GM18519 (cell line): ENCODE data around the gene LCNL1.

ENCODE experiments used
- ATAC-seq: cut with Tn5 transposase; IDR thresholded peaks from one replicate; pipeline ENCODE4 v1.9.1; 2021; ENCODE audit warnings: mild to moderate bottlenecking, moderate library complexity; ENCODE audit not compliant: unreplicated experiment, low FRiP score

Gene LCNL1

GRCh38 chr9:137007816-137008270, 25.1 kb downstream of the LCNL1 start:
- ATAC-seq: no peak

GRCh38 chr9:137008312-137008711, 25.5 kb downstream of the LCNL1 start:
- ATAC-seq: no peak

GRCh38 chr9:137009217-137009616, 26.4 kb downstream of the LCNL1 start:
- no peak for ATAC-seq

GRCh38 chr9:137009938-137010732, 27.3 kb downstream of the LCNL1 start:
- no peak for ATAC-seq

GRCh38 chr9:137011156-137011555, 28.4 kb downstream of the LCNL1 start:
- ATAC-seq: no peak

- no peak for ATAC-seq
These were observed 29.3 kb downstream of the LCNL1 start for GRCh38 chr9:137011907-137012675.

- ATAC-seq: no peak
These were observed 30.1 kb downstream of the LCNL1 start for GRCh38 chr9:137012694-137013570.

GRCh38 chr9:137013571-137013940, 30.8 kb downstream of the LCNL1 start:
- ATAC-seq: no peak

GRCh38 chr9:137014166-137014565, 31.4 kb downstream of the LCNL1 start:
- ATAC-seq: no peak

- no peak for ATAC-seq
These were observed 32.2 kb downstream of the LCNL1 start for GRCh38 chr9:137014776-137015539.

GRCh38 chr9:137015540-137015930, 32.7 kb downstream of the LCNL1 start:
- no peak for ATAC-seq

- ATAC-seq: no peak
These were observed 33.2 kb downstream of the LCNL1 start for GRCh38 chr9:137015976-137016375.

- no peak for ATAC-seq
These were observed 33.6 kb downstream of the LCNL1 start for GRCh38 chr9:137016436-137016835.

GRCh38 chr9:137017071-137017470, 34.3 kb downstream of the LCNL1 start:
- no peak for ATAC-seq

- no peak for ATAC-seq
These were observed 35.2 kb downstream of the LCNL1 start for GRCh38 chr9:137017791-137018497.

GRCh38 chr9:137018761-137019559, 36.2 kb downstream of the LCNL1 start:
- no peak for ATAC-seq

- ATAC-seq: no peak
These were observed 37.3 kb downstream of the LCNL1 start for GRCh38 chr9:137019891-137020683.
